Stimulated activated naive CD4-positive, alpha-beta T cell treated with Interleukin-2 at 50 U/mL for 16 hours (primary cell): ENCODE results near the gene AKNAD1.

Experiments used
- DNase-seq: peaks from one replicate; lab custom pipeline; 2025; lab: John Stamatoyannopoulos, UW

Gene AKNAD1

DNA sequence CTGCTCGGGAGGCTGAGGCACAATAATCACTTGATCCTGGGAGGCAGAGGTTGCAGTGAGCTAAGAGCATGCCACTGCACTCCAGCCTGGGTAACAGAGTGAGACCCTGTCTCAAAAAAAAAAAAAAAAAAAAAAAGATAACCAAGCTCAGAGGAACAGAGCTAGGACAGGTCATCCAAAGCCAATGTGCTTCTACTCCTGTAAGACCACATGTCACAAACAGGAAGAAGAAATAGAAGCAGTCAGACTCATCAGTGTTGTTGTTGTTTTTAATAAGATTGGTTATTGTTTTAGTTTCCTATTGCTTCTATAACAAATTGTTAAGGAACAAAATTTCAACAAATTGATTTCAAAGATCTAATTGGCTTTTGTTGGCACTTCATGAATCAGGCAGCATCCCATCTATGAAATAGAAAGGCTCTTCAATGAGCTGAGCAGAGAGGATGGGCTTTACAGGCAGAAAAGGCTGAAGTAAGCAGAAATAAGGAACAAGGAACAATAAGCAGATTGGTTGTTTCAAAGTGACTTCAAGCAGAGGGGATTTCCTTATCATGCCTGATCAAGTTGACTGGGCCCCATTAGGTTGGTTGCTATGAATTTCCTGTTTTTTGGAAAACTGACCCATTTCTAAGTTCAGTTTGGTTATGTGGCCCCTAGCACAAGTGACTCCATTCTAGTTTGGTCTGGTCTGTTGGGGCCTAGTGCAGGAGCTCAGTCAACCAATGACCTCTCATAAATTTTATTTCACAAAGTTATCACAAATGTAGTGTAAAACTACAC, 6.0 kb upstream of the AKNAD1 start:
- DNase-seq = no peak

- DNase-seq = no peak
Observed at GRCh38 chr1:108862017-108862610, 5.2 kb upstream of the AKNAD1 start.

DNA sequence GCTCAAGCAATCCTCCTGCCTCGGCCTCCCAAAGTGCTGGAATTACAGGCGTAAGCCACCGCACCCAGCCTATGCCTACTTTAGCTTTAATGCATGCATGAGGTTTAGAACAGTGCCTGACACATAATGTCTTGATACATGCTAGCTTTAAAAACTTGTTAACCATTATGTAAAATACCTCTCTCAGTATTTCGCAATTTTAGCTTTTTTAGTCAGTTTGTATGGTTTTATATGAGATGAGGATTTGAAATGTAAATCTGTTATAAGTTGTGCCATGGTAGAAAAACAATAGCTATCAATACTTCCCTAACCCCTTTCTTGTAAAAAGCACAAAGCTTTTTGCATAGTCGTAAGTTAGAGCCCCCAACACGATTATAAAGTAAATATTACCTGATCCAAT, 4.7 kb upstream of the AKNAD1 start:
- DNase-seq = no peak

- no peak for DNase-seq
Observed at GRCh38 chr1:108860190-108860907, 3.5 kb upstream of the AKNAD1 start.

GRCh38 chr1:108858230-108858950, 1.5 kb upstream of the AKNAD1 start:
- DNase-seq = no peak

- no peak for DNase-seq
Observed at GRCh38 chr1:108854221-108855019, 2.5 kb downstream of the AKNAD1 start.

DNA sequence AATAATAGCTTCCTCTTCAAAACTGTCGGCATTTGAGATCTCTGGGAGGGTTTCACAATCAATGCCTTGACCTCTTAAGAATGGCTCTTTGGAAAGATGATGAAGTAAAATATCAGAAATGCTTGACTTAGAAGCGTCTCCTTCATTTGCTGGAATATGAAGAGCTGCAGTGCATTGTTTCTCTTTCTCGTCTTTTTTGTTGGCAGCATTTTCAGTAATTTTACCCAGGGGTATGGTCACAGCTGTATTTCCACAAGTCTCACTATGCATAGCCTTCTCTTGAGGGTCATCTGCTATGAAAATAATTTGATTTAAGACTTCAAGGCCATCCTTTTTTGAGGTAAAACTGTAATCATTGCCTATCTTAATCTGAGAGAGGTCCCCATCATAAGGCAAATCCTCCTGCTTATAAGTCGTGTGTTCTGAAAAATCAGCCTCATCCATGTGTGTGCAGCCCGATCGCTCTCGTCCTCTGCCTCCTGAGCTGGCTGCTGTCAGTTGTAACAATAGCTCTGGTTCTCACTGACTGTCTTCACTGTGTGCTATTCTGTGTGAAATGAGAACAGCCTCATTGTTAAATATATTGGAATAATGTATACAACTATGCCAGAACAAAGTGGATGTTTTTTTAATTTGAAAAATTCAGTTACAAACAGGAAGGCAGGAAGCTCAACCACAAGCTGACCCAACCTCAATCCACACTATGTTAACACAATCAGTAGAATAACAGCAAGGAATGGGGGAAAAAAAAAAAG, 4.5 kb downstream of the AKNAD1 start:
- no peak for DNase-seq

- no peak for DNase-seq
Observed at GRCh38 chr1:108851567-108851966, 5.3 kb downstream of the AKNAD1 start.

- no peak for DNase-seq
Observed at GRCh38 chr1:108850929-108851328, 6.0 kb downstream of the AKNAD1 start.

- DNase-seq = no peak
Observed at GRCh38 chr1:108848806-108849205, 8.1 kb downstream of the AKNAD1 start.

DNA sequence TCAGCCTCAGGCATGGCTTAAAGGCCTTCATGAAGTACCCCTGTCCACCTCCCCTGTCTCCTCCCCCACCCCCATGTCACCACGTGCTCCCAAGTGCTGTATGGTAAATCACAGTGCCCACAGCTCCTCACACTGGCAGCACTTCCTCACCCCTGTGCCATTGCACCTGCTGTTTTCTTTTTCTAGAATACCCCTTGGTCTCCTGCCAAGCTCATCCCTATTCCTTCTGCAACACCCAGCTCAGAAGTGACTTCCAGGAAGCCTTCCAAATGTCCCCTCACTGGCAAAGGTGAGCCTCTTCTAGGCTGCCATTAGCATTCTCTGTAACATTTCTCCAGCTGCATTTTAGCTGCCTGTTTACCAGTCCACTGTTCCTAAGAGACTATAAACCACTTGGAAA, 9.4 kb downstream of the AKNAD1 start:
- no peak for DNase-seq

DNA sequence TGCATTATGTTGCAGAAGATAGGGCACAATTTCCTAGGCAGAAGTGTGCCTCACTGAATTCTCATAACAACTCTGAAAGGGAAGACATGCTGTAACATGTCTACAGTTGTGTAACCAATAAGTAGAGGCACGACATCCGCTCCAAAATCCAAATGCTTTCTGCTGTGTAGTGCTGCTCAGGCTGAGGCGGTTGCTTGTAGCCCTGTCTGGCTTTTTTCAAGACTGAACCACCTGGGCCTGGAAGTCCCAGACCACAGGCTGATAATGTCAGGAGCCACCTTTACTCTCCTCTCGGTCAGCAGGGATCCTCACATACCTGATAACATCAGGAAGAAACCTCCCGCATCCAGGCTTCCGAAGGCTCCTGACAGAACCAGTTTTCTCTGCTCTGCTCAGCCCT, 10.9 kb downstream of the AKNAD1 start:
- no peak for DNase-seq

DNA sequence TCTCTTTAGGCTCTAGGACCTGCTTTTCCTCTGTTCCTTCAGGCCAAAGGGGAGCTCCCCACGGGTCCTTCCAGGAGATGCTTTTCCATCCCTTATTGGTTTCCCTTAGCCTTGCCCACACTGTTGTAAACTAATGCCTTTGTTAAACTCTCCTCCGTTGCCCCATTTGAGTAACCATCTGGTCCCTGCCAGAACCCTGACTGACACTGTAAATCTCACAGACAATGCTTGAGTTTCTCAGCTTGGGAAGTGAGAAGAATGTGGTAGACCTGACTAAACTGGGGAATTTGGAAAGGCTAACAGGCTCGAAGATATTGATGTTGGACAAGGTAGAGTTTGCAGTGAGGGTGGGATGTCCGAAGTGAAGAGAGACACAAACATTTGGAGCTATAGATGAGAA, 11.4 kb downstream of the AKNAD1 start:
- no peak for DNase-seq

DNA sequence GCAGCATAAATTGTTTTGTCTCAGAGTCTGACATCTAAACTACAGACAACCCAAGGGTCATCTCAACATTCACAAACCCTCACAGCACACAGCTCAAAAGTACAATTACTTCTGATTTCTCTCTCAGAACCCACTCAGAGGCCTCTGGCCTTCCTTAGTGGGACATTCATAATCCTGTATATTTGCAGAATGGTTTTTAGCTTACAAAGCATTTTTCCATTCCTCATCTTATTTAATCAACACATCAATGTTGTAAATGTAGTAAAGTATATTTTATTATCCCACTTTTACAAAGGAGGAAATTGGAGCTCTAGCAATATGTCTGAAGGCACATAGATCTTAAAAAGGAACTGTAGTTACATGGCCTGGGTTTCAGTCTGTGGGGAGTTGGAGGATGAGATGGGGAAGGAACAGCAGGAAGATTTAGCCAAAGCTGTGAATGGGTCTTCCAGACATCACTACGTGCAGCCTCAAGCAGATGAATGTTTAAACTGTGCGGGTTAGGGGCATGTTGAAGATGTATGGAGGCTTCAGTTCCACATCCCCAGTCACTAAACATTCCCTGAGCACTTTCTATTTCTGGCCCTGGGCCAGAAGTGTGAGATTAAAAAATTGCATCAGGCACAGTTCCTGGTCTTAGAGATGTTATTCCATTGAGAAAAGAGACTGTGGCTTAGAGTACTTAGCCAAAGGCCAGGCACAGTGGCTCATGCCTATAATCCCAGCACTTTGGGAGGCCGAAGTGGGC, 13.3 kb downstream of the AKNAD1 start:
- no peak for DNase-seq

DNA sequence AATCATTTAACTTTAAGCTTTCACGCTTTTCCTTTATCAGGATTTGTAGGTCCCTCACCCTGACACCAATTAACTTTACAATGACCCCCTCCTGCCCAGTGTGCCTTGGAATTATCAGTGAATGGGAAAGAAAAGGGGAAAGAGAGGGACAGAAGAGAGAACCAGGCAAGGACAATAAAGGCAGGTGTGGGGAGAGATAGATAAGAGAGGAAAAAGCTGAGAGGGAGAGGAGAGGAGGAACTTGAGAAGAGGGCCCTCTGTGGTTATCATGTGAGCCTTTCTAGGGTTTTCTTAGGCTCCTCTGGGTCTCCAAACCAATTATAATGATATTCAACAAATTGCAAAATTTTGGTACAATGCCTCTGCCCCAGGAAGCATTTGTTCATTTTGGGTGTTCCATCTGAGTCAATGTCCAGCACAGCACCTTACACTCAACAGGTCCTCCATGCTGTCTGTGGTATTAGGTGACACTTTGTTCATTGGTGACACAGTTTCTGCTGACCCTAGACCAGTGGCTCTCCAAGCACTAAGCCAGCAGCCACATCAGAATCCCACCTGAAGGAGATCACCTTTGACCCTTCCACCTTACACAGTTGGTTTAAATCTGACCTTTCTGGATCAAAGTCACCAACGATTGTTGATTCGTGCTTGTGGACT, 14.2 kb downstream of the AKNAD1 start:
- no peak for DNase-seq

- DNase-seq = no peak
Observed at GRCh38 chr1:108841703-108842102, 15.2 kb downstream of the AKNAD1 start.

DNA sequence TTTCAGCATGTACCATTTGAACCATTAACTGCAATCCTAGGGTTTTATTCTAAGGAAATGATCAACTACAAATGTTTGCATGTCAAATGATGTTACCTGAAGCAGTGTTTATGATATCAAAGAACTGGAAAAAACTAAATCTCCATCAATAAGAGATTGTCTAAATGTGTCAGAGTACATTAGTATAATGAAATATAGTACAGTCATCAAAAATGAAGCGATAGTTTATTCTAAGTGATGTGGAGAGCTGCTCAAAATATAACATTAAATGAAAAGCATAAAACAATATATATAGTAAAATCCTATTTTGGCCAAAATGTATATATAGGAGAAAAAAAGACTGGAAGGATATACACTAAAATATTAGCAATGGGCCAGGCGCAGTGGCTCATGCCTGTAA, 24.0 kb downstream of the AKNAD1 start:
- DNase-seq = no peak

- DNase-seq = no peak
Observed at GRCh38 chr1:108831225-108831624, 25.7 kb downstream of the AKNAD1 start.

DNA sequence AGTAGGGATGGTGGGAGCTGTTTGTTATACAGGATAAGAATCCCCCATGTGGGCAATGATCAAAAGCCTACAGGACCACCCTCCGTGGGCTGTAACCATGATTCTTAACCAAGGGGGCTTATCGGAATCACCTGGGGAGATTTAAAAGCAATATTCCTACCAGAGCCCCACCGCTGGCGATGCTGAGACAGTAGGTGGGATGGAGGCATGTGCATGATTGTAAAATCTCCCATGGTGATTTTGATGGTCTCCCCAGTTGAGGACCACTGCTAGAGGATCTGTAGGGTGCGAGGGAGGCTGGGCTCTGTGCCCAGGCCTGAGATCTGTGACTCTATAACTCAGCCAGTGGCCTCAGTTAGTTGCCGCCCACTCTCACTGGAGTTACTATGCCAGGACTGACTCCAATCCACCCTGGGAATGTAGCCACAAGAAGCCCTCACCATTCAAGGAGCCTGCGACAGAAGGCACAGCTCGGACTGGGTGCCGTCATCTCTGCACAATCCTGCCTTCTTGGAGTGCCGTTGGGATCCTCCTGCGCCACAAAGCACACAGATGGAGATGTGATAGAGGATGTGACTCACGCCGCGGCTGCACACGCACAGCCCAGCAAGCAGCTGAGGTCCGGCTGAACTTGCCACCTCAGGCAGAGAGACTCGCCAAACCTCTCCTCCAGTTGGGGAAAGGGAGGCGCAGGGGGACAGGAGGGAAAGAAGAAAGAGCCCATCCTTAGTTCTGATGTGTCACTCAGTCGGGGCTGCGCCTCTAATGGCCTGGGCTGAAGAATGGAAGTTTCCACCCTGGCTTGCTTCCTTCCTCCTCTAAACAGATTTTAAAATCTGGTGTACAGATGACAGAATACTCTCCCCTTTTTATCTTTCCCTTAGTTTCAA, 26.5 kb downstream of the AKNAD1 start:
- DNase-seq = no peak
